ENCODE data around the gene FAM107B. TPM values are rescaled to one million over a fixed set of nuclear protein-coding genes. Genes with fewer than 3 reads are reported as not detected.

FAM107B gene
- total and polyA plus RNA-seq, 2 of the 8 experiments (the other 6 are each of a cell fraction or from before 2014, with no cell fraction given), result 7.5 to 28.1 TPM

GRCh38 chr10:14667280-14667679 lies 107.4 kb downstream of the FAM107B start (continued):
- no peak for TF ChIP-seq BRCA1 (IDR thresholded peaks at IDR 0.05; ENCODE audit: low read depth, low read length)
- no peak for TF ChIP-seq RNF2 (IDR thresholded peaks at IDR 0.05; ENCODE audit: borderline replicate concordance, low read depth, low read length, missing control alignments, poor library complexity, severe bottlenecking)
- no peak for TF ChIP-seq GTF2F1 (IDR thresholded peaks at IDR 0.05; ENCODE audit: borderline replicate concordance, low read depth, low read length)
- no peak for TF ChIP-seq ASH2L (IDR thresholded peaks at IDR 0.05; ENCODE audit: low read length)

All from H1 (cell line).